ENCODE results near the gene MFNG.

DNA sequence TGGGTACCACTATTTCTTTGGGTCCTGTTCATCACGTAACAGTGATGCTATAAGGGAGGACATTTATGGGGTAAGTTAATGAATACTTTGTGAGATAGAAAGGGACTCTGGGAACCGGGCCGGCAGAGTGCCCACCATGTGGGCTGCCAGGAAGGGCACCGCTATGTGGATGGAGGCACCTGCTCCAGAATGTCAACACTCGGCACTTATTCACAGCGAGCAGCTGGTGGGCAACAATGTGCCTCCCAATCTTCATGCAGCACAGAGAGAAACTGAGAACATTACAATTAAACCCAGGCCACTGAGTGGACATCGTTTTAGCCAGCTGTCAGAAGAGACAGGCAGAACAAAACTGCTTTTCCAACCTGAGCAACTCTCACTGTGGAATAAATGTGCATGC is 43.1 kb downstream of the MFNG start:
- TF ChIP-seq, protein P1, sequence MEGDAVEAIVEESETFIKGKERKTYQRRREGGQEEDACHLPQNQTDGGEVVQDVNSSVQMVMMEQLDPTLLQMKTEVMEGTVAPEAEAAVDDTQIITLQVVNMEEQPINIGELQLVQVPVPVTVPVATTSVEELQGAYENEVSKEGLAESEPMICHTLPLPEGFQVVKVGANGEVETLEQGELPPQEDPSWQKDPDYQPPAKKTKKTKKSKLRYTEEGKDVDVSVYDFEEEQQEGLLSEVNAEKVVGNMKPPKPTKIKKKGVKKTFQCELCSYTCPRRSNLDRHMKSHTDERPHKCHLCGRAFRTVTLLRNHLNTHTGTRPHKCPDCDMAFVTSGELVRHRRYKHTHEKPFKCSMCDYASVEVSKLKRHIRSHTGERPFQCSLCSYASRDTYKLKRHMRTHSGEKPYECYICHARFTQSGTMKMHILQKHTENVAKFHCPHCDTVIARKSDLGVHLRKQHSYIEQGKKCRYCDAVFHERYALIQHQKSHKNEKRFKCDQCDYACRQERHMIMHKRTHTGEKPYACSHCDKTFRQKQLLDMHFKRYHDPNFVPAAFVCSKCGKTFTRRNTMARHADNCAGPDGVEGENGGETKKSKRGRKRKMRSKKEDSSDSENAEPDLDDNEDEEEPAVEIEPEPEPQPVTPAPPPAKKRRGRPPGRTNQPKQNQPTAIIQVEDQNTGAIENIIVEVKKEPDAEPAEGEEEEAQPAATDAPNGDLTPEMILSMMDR (conservative IDR thresholded peaks at IDR 0.05; ENCODE audit: low read length): no peak
- no peak for TF ChIP-seq EZH2phosphoT487 (IDR thresholded peaks at IDR 0.05; ENCODE audit: borderline replicate concordance)

Measured in Loucy (cell line).